ENCODE results near the gene SLC37A1.

The SLC37A1 gene

DNA sequence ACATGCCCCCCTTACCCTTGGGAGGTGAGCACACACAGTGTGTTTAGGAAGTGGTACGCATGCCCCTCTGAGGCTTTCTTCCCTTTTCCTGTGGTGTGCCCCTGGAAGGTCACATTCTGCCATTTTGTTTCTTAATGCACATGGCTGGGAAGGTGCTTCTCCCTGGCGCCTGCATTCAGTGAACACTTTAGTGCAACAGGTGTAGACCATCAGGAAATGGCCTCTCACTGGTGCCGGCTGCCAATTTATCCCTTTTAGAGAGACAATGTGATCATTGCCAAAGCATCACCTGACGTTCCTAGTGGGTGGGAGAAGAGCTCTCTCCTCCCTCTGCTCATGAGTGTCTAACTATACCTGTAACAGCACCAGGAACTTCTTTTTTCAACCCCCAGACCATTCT, 88.0 kb downstream of the SLC37A1 start:
- TF ChIP-seq, protein P1, sequence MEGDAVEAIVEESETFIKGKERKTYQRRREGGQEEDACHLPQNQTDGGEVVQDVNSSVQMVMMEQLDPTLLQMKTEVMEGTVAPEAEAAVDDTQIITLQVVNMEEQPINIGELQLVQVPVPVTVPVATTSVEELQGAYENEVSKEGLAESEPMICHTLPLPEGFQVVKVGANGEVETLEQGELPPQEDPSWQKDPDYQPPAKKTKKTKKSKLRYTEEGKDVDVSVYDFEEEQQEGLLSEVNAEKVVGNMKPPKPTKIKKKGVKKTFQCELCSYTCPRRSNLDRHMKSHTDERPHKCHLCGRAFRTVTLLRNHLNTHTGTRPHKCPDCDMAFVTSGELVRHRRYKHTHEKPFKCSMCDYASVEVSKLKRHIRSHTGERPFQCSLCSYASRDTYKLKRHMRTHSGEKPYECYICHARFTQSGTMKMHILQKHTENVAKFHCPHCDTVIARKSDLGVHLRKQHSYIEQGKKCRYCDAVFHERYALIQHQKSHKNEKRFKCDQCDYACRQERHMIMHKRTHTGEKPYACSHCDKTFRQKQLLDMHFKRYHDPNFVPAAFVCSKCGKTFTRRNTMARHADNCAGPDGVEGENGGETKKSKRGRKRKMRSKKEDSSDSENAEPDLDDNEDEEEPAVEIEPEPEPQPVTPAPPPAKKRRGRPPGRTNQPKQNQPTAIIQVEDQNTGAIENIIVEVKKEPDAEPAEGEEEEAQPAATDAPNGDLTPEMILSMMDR (IDR thresholded peaks at IDR 0.05; ENCODE audit: low read depth, low read length), result no peak
- no peak overlapping the region for H3K4me3 ChIP-seq (ENCODE audit: low read depth, low read length)
- in situ Hi-C loops (cut with HindIII; ENCODE audit: low sequenced_read_pairs), result no loop called here
- no peak for DNase-seq (ENCODE audit: low read depth, low spot score)

DNA sequence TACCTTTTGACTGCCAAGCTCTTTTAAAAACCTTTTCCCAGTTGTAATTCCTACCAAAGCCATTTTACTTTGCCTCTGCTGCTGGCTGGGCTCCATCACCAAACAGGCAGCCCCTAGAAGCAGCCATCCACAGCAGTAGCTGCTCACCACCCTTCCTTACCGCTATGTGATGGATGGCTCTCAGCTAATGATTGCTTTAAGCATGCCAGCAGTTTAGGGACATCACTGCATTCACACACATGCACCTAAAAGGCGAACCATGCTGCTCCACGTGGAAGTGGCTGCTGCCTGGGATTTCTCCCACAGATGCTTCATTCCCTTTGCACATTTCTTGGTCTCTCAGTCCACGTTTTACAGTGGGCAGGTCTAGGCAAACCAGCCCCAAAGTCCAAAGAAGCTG, 93.5 kb downstream of the SLC37A1 start:
- no peak overlapping the region for H3K4me3 ChIP-seq (ENCODE audit: low read depth, low read length)
- in situ Hi-C loops (cut with HindIII; ENCODE audit: low sequenced_read_pairs), result no loop called here
- no peak for DNase-seq (ENCODE audit: low read depth, low spot score)
- TF ChIP-seq, protein P1 (IDR thresholded peaks at IDR 0.05; ENCODE audit: low read depth, low read length), result no peak

DNA sequence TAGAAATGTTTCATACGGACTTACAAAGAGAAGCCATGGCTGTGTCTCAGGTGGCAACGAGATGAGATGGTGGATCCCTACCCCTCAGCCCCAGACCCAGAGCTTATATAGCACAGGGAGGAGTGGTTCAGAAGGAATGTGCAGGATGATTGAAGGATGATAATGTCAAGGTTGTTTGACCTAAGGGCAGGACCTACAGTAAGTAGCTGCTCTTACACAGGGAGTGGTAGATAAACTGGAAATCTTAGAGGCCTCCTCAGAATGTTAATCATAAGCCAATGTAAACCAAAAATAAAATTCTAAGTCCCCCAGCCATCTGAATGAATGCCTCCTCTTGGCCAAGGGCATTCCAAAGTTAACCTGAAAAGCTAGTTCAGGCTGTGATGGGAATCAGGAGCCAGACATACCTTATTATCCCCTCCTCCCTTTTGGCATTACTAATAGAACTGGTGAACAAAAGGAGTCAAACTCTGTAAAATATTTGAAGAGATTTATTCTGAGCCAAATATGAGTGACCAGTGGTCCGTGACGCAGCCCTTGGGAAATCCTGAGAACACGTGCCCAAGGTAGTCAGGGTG, 94.0 kb downstream of the SLC37A1 start:
- no peak for DNase-seq (ENCODE audit: low read depth, low spot score)
- in situ Hi-C loops (cut with HindIII; ENCODE audit: low sequenced_read_pairs), result no loop called here
- TF ChIP-seq, protein P1 (IDR thresholded peaks at IDR 0.05; ENCODE audit: low read depth, low read length), result no peak
- H3K4me3 ChIP-seq (ENCODE audit: low read depth, low read length), result no peak overlapping the region

DNA sequence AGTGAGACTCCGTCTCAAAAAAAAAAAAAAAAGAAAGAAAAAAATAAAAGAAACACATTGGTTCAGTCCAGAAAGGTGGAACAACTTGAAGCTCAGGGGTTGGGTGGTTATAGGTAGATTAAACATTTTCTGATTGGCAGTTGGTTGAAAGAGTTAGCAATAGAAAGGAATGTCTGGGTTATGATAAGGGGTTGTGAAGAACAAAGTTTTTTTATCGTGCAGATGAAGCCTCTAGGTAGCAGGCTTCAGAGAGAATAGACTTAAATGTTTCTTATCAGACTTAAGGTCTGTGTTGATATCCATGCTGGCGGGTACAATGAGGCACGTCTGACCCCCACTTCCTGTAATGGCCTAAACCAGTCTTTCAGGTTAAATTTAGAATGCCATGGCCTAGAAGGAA, 94.8 kb downstream of the SLC37A1 start:
- in situ Hi-C loops (cut with HindIII; ENCODE audit: low sequenced_read_pairs), result no loop called here
- DNase-seq (ENCODE audit: low read depth, low spot score), result no peak
- no peak overlapping the region for H3K4me3 ChIP-seq (ENCODE audit: low read depth, low read length)
- TF ChIP-seq, protein P1 (IDR thresholded peaks at IDR 0.05; ENCODE audit: low read depth, low read length), result no peak

DNA sequence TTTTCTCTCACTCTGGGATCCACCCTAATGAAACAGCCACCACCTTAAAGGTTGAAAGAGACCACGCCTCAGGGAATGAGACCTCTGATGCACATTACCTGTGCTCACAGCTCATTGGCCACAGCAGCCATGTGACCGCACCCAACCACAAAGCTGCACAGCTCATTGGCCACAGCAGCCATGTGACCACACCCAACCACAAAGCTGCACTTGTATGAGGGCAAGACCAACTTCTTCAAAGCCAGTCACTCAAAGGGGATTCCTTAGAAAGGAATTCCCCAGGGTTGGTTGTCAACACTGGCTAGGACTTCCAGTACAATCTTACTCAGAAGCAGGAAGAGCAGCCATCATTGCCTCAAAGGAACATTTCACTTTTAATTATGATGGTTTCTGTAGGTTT, 96.2 kb downstream of the SLC37A1 start:
- in situ Hi-C loops (cut with HindIII; ENCODE audit: low sequenced_read_pairs), result no loop called here
- DNase-seq (ENCODE audit: low read depth, low spot score), result no peak

DNA sequence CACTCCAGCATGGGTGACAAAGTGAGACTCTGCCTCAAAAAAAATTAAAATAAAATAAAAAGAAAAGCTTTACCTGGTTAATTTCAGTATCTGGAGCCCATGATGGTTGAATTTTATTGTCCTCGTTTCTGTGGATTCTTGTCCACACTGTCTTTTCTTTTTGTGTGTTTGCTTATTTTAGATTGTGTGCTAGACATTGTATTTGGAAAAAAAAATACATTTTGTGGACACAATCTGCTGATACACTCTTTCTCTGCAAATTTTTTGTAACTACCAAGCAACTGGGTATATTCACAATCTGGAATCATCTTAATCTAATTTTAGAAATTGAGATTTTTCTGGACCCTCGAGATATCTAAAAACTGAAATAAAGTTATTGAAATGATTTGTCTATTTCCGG, 98.2 kb downstream of the SLC37A1 start:
- TF ChIP-seq, protein P1 (IDR thresholded peaks at IDR 0.05; ENCODE audit: low read depth, low read length), result no peak
- in situ Hi-C loops (cut with HindIII; ENCODE audit: low sequenced_read_pairs), result no loop called here
- no peak overlapping the region for H3K4me3 ChIP-seq (ENCODE audit: low read depth, low read length)
- DNase-seq (ENCODE audit: low read depth, low spot score), result no peak

More for the DNA sequence above, 96.2 kb downstream of the SLC37A1 start:
- H3K4me3 ChIP-seq (ENCODE audit: low read depth, low read length), result no peak overlapping the region
- TF ChIP-seq, protein P1 (IDR thresholded peaks at IDR 0.05; ENCODE audit: low read depth, low read length), result no peak

DNA sequence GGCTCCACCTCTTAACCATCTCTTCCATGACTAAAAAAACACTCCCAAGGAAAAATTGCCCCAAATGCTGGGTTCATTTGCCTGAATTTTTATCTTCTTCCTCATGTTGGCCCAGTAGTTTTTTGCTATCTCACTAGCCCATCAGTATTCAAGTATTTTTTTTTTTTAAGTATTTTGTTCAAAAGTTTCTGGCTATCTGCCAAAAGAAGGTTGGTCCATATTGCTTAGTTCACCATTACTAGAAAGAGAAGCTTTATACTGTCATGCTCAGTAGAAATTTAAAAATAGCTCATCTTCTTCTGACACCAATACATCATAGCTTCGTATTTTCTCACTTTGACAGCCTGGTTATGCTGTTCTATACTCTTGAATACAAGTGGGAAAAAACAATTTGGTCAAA, 98.7 kb downstream of the SLC37A1 start:
- DNase-seq (ENCODE audit: low read depth, low spot score), result no peak
- no peak overlapping the region for H3K4me3 ChIP-seq (ENCODE audit: low read depth, low read length)
- TF ChIP-seq, protein P1 (IDR thresholded peaks at IDR 0.05; ENCODE audit: low read depth, low read length), result no peak
- in situ Hi-C loops (cut with HindIII; ENCODE audit: low sequenced_read_pairs), result no loop called here

All from astrocyte of the spinal cord (primary cell).